ENCODE data around the gene GRHL1.
A peak's percentile ranks its signal among the peaks of the same experiment; 100 is the strongest.

The GRHL1 gene

DNA sequence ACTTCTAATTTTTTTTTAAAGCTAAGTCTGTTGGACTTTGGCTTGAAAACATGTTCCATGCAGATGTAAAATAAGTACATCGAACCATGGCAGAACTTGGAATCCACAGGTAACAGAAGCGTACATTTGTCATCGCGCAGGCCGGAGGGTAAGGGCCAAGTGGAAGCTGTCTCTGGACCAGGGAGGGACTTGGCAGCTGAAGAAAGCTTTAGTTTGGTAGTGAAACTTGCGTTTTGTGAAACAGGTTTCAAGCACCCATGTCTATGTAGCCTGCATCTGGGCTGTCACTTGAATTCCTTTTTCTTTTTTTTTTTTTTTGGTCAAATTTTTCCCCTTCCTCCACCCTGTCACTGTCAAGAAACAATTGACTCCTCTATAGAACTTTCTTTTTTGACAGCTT, 20.4 kb downstream of the GRHL1 start:
- no peak for DNase-seq (ENCODE audit: low read depth, low spot score)

DNA sequence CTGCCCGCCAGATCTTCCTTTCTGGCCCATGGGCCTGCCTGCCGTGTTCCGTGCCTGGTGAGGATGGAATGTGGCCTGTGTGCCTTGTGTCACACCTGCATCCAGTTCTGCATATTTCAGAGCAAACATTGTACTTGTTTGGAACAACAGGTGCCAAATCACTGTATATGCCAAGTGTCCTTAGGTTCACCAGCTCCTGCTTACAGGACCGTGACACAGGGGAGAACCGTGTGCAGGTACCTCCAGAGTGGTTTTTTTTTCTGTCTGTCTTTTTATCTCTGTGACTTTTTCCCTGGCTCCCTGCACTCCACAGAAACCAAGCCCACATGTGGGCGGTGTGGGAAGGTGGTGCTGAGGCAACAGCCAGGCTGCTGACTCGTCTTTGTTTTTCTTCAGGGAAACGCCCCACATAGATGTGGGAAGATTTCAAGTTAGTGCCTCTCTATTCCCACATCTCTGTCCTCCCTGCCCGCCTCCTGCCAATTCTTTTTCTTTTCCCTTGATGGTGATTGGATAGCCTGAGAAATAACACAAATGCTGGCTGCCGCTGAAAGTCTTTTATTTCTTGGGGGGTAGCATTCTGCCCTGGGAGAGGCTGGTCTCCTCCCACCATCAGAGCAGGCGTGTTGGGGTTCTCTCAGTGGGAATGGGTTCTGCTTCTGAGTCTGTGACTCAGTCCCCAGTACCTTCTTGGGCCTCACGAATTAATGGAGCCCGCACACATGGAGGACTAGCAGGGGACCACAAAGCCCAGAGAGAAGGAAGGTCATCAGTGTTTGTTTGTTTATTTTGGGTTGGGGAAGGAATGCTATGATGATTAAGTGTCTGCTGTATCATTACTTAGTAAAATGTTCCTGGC, 21.4 kb downstream of the GRHL1 start:
- DNase-seq (ENCODE audit: low read depth, low spot score): no peak

DNA sequence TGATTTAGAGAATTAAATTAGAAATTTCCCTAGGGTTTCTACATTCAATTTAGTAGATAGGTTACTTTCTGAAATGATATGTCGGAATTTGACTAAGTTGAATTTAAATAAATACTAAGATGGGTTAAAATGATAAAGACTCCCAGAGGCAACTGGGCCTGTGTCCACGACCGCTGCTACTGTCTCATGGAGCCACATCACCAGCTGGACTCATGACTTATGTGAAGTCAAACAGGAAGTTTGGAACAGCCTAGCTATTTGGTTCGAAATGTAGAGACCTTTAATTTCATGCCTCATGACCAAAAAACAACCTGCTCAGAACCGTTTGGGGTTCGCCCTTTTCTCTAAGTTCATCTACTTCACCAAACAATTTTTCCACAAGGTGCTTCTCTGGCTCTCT, 22.2 kb downstream of the GRHL1 start:
- no peak for DNase-seq (ENCODE audit: low read depth, low spot score)

DNA sequence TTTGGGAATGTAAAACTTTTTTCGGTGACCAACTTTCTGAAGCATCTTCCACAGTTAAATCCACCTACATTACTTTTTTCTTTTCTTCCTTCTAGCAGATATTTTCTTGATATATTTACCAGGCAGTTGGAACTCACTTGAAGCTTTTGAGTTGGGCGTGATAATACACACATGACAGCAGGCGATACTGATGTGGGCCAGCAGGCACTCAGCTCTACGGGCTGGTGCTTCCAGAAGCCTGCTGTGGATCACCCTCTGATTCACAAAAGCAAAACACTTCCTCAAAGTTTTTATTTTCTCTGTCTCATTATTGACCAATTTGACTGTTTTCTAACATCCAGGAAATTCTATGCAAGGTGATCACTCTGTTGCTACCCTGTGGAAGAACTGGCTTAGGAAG, 22.9 kb downstream of the GRHL1 start:
- DNase-seq (ENCODE audit: low read depth, low spot score): peak; percentile 44

DNA sequence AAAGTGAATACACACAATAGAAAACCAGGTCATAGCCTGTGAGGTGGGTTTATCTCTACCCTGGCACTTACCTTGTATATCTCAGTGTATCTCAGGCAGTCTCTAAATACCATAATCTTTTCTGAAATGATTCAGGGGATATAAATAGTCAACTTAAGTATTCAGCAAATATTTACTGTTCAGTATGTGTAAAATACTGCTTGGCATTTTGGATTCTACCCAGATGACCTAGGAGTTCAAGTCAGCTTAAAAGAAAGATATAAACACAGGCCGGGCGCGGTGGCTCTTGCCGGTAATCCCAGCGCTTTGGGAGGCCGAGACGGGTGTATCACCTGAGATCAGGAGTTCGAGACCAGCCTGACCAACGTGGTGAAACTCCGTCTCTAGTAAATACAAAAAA, 23.8 kb downstream of the GRHL1 start:
- DNase-seq (ENCODE audit: low read depth, low spot score): no peak

DNA sequence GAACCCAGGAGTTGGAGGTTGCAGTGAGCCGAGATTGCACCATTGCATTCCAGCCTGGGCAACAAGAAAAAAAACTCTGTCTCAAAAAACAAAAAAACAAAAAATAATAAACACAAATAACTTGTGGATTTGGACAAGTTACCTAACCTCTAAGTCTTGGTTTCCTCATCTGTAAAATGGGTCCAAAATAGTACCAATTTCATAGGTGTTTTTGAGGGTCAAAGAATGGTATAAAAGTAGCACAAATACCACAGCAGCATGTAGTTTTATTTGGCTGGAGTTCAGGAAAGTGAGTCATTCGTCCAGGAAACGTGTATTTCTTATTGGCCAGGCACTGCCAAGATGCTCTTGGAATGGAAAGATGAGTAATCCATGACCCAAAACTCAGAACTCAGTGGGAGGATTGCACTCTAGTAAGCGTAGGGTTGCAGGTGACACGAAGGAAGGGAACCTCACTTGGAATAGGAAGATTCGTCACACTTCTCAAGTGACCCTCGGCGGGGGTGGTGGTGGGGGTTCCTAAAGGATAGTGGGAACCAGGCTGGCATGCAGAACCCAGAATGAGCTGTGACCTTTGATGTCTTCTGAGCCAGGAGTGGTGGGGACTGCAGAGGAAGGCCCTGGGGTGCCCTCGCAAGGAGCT, 24.4 kb downstream of the GRHL1 start:
- peak; percentile 85 for DNase-seq (ENCODE audit: low read depth, low spot score)

DNA sequence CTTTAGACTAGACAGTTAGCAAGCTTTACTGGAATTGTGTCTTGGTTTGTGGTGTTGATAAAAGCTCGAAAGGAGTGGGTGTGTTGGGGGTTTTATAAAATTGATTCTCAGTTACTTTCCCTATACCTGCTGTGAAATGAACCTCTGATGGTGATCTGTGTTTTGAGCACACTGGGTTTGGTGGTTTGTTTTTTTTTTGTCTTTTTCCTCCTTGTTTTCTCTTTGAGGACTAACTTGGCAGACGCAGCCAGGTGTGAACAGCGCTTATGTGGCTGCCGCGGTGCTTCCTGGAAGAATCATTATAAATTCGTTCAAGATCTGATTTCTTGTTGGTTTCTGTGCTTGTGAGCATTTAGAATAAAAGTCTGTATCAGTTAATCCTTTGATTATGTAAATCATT, 28.5 kb downstream of the GRHL1 start:
- DNase-seq (ENCODE audit: low read depth, low spot score): no peak

DNA sequence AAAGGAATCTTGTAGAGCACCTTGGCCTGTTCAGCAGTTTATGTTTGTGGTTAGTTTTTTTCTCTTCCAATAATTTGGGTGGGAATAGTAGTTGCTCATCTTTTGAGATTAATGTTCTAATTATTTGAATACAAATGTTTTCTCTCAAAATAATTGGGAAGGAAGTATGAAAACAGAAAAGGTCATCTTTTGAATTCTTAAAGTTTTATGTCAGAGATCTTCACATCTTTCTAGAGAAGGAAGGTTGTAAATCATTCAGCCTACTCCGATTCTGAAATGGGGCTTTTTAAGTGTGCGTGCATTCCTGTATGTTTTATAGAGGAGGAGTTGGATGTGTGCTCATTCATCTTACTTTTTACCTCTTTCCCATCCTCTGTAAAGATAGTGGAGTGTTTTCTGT, 29.0 kb downstream of the GRHL1 start:
- no peak for DNase-seq (ENCODE audit: low read depth, low spot score)

DNA sequence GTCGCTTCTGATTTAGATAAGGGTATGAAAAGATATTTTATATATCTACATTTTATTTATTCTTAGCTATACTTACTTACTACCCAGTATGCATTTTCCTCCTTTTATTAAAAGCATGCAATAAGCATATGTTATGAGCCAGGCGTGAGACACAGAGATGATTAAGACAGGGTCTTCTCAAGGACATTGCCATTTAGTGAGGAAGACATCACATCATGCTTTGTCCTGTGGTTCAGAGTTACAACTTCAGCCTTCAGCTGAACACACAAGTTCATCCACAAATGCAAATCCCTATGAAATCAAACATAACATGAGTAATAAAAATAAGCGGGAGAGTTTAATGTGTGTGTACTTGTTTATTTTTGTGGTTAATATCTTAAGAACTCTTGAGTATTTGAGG, 30.2 kb downstream of the GRHL1 start:
- DNase-seq (ENCODE audit: low read depth, low spot score): no peak

DNA sequence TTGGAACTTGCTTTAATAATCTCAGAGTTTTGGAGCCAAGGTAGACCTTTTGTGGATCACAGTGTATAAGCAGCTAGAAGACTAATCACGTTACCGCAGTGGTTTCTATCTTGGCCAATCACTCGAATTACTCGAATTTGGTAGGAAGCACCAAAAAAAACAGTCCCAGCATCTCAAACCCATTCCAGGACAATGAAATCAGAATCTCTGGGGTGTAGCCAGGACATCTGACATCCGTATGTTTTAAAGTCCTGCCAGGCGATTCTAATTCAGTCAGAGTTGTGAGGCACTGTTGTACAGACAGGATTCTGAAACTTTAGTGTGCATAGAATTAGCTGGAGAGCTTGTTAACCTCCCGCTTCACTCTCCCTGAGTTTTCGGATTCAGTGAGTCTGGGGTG, 30.8 kb downstream of the GRHL1 start:
- no peak for DNase-seq (ENCODE audit: low read depth, low spot score)

DNA sequence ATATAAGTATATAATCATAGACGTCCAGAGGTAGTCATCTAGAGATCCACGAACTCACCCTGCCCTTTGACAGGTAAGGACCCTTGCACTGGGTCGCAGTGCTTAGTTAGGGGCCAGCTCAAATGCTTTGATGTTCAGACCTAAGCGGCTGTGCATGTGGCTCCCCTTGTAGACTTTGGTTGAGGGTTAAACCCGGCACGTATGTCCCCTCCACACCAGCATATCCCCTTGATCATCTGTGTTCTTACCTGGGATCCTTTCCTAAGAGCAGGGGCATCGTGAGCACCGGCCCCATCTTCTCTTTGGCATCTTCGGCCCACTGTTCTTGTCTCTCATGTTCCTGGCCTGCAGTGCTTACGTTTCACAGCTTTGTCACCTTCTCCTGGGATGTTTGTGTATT, 31.4 kb downstream of the GRHL1 start:
- no peak for DNase-seq (ENCODE audit: low read depth, low spot score)

DNA sequence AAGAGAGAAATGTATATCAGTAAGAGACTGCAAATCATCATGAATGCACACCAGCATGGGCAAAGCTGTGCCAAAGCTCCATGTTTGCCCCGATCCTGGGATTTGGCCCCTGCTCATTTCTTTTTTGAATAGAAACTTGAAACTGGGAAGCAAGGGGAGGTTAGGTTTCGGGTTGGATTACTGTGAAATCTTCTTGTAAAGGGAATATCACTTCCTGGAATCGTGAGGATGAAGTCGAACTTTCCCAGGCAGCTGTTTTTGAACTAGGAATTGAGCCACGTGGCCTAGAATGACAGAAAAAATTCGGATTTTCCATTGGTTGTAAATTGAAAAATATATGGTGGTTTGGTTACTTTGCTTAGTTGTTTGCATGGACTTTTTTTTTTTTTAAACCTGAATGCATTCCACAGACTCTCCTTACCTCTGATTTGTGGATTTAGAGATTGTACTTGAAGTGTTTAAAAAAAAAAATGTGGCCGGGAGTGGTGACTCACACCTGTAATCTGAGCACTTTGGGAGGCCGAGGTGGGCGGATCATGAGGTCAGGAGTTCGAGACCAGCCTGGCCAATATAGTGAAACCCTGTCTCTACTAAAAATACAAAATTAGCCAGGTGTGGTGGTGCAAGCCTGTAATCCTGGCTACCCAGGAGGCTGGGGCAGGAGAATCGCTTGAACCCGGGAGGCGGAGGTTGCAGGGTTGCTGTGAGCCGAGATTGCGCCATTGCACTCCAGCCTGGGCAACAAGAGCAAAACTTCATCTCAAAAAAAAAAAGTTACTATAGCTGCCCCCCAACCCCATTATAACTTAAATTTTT, 32.1 kb downstream of the GRHL1 start:
- no peak for DNase-seq (ENCODE audit: low read depth, low spot score)

DNA sequence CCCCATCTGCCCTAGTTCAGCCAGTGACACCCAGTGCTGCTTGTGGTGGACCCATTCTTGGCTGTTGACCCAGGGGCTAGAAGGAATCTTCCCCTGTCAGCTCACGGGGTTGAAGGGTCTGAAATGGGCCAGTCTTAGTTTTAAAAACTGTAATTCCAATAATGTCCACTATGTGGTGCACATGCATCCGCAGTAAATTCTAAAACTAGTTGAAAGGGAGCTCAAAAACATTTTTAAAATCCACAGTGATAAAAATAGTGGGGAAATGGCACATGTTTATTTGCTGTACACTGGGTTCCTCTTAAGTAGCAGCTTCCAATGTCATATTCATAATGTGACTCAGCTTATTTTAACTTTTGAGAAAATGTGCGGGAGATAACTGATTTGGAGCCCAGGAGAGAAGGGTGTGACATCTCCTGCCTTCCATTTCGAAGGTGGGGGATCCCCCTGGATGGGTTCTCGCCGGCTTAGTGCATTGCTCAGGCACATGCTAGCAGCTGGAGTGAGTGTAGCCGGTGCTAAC, 32.8 kb downstream of the GRHL1 start:
- no peak for DNase-seq (ENCODE audit: low read depth, low spot score)

DNA sequence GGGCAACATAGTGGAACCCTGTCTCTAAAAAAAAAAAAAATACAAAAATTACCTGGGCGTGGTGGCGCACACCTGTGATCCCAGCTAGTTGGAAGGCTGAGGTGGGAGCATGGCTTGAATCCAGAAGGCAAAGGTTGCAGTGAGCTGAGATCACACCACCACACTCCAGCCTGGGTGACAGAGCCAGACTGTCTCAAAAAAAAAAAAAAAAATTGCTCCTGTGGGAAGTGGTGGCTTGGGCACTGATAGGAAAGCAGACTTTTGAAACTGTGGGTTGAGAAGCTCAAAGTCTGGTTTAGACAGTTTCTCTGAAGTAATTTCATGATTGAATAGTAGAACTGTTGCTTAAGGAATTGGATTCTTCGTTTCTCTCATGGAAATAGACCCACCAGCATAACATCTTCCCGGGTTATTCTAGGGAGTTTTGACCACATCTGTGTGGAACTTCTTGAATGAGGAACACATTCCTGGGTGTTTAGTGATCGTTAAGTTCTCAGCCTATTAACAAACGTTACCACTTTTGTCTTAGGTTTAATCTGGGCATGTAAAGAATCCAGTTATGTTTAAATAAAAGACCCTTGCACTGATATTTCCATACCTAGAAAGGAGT, 33.5 kb downstream of the GRHL1 start:
- DNase-seq (ENCODE audit: low read depth, low spot score): no peak

DNA sequence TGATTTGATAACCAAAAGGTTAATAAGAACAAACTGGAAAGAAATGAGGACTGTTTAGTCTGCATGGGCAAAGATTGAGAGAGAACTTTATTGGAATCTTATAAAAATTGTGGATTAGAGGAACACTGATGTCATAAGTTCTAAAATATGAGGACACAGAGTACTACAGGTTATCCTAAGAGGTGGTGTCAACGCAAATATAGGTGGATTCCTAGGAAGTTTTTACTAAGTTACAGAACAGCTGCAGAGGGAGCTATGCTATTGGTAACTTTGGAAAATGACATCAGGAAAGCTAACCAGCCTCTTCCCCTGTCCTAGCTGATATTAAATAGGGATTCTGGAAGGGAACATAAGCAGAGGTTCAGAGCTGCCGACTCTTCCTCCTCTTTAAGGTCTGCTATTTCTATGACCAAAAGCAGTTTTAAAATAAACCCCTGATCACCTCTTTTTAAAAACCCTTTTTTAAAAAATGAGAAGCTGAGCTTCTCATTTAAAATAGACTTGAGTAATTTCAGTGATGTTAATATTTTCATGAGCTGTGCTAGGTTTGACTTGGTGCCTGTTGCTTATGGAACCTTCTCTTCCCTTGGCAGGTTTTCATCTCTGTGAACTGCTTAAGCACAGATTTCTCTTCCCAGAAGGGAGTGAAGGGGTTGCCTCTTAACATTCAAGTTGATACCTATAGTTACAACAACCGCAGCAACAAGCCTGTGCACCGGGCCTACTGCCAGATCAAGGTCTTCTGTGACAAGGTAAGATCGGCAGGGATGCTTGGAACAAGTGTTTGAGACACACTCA, 34.2 kb downstream of the GRHL1 start:
- DNase-seq (ENCODE audit: low read depth, low spot score): no peak

DNA sequence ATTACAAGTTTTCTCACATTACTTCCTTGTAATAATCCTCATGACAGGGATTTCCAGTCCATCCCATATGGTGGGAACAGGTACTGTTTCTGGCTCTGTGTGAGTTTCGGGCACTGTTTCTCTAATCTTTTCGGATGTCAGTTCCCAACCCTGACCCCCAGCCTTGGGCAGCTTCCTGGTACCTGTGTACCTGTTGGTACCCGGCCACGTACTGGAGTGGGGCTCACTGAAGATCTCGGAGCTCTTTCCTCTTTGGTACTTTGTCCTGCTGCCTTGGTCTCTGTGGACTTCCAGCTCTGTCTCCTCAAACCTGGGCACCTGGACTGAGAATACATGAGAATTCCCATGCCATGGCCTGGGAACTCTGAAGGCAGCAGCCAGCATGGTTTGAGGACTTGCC, 36.8 kb downstream of the GRHL1 start:
- DNase-seq (ENCODE audit: low read depth, low spot score): no peak

DNA sequence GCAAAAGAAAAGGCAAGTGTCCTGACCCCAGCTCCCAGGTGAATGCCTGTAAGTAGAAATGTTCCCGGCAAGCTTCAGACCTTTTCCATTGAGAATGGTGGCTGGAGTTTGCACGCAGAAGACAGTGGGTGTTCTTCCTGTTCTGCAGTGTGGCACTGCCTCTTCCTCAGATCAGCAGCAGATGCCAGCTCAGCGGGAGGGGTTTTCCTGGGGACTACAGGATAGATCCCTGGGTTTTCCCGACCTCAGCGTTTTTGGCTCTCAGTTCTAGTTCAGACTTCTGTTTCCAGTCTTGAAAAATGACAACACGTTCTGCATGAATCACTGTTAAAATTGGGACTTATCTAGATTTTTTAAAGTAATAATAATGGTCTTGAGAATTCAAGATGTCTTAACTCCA, 39.2 kb downstream of the GRHL1 start:
- peak; percentile 64 for DNase-seq (ENCODE audit: low read depth, low spot score)

DNA sequence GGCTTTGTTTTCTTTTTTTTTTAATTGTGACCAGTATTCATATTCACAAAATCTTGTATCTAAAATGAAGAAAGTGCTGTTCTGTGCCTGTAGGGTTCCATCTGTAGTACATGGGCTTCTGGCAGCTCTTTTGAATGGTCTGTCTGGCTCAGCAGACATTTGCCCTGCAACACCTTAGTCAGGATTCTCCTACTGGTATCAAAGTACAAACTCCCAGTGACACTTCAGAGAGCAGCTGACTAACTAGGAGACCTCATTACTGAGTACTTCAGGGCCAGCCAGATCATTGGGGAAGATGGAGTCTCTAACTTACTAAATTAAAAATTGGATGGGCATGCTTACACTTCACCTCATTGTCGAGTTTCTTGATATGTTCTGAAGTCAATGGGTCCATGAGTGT, 39.7 kb downstream of the GRHL1 start:
- no peak for DNase-seq (ENCODE audit: low read depth, low spot score)

DNA sequence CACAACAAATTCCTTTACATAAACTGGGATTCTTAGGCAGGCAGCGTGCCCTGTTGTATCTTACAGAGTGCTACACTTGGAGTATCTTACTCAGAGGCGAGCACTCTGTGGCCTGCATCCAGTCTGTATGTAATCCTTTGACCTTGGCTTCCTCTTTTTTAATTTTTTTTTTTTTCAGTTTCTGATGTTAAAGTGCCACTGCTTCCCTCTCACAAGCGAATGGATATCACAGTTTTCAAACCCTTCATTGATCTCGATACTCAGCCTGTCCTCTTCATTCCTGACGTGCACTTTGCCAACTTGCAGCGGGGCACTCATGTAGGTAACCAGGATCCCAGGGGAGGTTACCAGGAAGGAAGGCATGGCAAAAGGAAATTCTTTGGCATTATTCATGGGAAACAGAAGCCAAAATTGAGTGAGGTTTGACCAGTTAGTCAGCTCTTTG, 40.4 kb downstream of the GRHL1 start:
- no peak for DNase-seq (ENCODE audit: low read depth, low spot score)

DNA sequence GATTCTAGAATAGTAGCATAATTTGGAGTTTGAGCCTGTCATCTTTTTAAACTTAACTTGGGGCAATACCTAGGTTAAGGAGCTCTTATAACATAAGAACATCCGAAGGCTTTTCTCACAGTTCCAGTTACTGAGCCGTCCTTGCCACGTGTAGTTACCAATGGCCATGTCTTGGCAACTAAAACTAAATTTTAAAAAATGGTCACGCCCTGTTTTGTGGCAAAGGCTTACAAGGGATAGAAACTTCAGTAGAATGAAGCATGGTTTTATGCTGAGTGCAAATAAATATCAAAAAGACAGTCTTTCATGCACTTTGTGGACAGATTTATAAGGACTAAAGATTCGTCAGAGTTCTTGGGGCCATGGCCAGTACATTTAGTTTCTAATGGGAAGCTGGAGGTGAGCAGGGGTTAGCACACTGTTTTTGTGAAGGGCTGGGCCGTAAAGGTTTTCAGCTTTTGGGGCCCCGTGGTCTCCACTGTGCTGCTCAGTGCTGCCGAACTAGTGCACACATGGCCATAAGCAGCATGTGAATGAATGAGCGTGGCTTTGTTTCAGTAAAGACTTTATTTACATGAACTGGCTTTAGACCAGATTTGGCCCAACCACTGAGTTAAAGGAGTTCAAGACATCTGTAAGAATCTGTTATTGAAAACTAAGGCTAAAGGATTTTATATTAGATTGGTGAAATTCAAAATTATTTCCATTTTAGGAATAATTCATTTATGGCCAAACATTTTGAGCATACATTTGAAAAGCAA, 41.1 kb downstream of the GRHL1 start:
- no peak for DNase-seq (ENCODE audit: low read depth, low spot score)

All from brain pericyte (primary cell).